HepG2 (cell line): ENCODE results near the gene MXD1. TPM values are rescaled to one million over a fixed set of nuclear protein-coding genes. Genes with fewer than 3 reads are reported as not detected.

Experiments
- CHD4 ChIP-seq: fragments of 200-600 bp; sonication (generic); IDR thresholded peaks from 2 replicates; pipeline ENCODE4 v1.7.0; 2017; ENCODE audit warnings: mild to moderate bottlenecking, low read length, borderline replicate concordance
- DZIP1 ChIP-seq: sonication (generic); formaldehyde crosslinking; IDR thresholded peaks from 2 replicates; pipeline ENCODE4 v1.5.0; 2020; ENCODE audit warnings: mild to moderate bottlenecking, missing genetic modification reagents
- GLMP ChIP-seq: sonication (generic); formaldehyde crosslinking; IDR thresholded peaks from 2 replicates; pipeline ENCODE4 v1.9.0; 2021; ENCODE audit warnings: missing genetic modification reagents, mild to moderate bottlenecking, borderline replicate concordance
- KLF12 ChIP-seq: sonication (generic); formaldehyde crosslinking; IDR thresholded peaks from 2 replicates; pipeline ENCODE4 v1.4.0; 2020; ENCODE audit warnings: missing genetic modification reagents, borderline replicate concordance
- KLF15 ChIP-seq: sonication (generic); formaldehyde crosslinking; IDR thresholded peaks from 2 replicates; pipeline ENCODE4 v1.8.1; 2023; ENCODE audit warnings: borderline replicate concordance, mild to moderate bottlenecking, inconsistent platforms, missing genetic modification reagents, mixed read lengths
- MAFF ChIP-seq: IDR thresholded peaks from 2 replicates; pipeline ENCODE4 v1.6.1; 2011; ENCODE audit warnings: low read depth, low read length, improper control_type of control experiment
- MED13 ChIP-seq: sonication (generic); formaldehyde crosslinking; IDR thresholded peaks from 2 replicates; pipeline ENCODE4 v1.5.0; 2020; ENCODE audit warnings: missing genetic modification reagents
- MLX ChIP-seq: IDR thresholded peaks from 2 replicates; pipeline ENCODE4 v1.6.1; 2016
- NFE2L1 ChIP-seq: sonication (generic); formaldehyde crosslinking; IDR thresholded peaks from 2 replicates; pipeline ENCODE4 v1.4.0; 2020; ENCODE audit warnings: missing genetic modification reagents, mild to moderate bottlenecking, borderline replicate concordance
- PREB ChIP-seq: sonication (generic); formaldehyde crosslinking; IDR thresholded peaks from 2 replicates; pipeline ENCODE4 v1.4.0; 2020; ENCODE audit warnings: missing genetic modification reagents
- RNF219 ChIP-seq: sonication (generic); formaldehyde crosslinking; IDR thresholded peaks from 2 replicates; pipeline ENCODE4 v1.5.0; 2020; ENCODE audit warnings: mild to moderate bottlenecking, missing genetic modification reagents
- SRSF1 ChIP-seq: fragments of 200-400 bp; formaldehyde crosslinking; optimal IDR thresholded peaks from 2 replicates; pipeline ENCODE3; 2017; ENCODE audit warnings: mild to moderate bottlenecking, low read depth, low read length, moderate library complexity
- TARDBP ChIP-seq: sonication (generic); formaldehyde crosslinking; IDR thresholded peaks from 2 replicates; pipeline ENCODE4 v1.8.0; 2022; ENCODE audit warnings: mild to moderate bottlenecking, missing genetic modification reagents
- THAP11 ChIP-seq: IDR thresholded peaks from 2 replicates; pipeline ENCODE4 v1.6.1; 2016; ENCODE audit warnings: missing biosample characterization, missing genetic modification reagents
- ZBTB39 ChIP-seq: sonication (generic); formaldehyde crosslinking; IDR thresholded peaks from 2 replicates; pipeline ENCODE4 v1.5.0; 2020; ENCODE audit warnings: missing genetic modification reagents
- ZFY ChIP-seq: sonication (generic); formaldehyde crosslinking; IDR thresholded peaks from 2 replicates; pipeline ENCODE4 v1.4.0; 2020; ENCODE audit warnings: missing genetic modification reagents
- ZNF383 ChIP-seq: sonication (generic); formaldehyde crosslinking; IDR thresholded peaks from 2 replicates; pipeline ENCODE4 v1.4.0; 2020; ENCODE audit warnings: missing genetic modification reagents, mild to moderate bottlenecking, borderline replicate concordance
- ZNF430 ChIP-seq: sonication (generic); formaldehyde crosslinking; IDR thresholded peaks from 2 replicates; pipeline ENCODE4 v1.9.0; 2021; ENCODE audit warnings: mild to moderate bottlenecking, missing genetic modification reagents
- polyA plus RNA-seq, 8 experiments: library from polyadenylated mRNA; depleted of rRNA in 3 of 8; stranded (reverse) in 7 of 8; unstranded in 1 of 8; fragments of >200 nt; fragmentation: Illumina TruSeq in 4 of 8; extraction: Trizol in 4 of 8; gene quantifications; 2 replicates each; pipeline versions ENCODE4 v1.2.1 to v1.2.3, GENCODE V29; 2011 to 2016; ENCODE audit warnings: low read depth in 4 of 8, missing spikeins in 1 of 8, mixed read lengths in 1 of 8; ENCODE audit not compliant: insufficient read depth in 1 of 8
- total RNA-seq, 5 experiments: library from RNA; depleted of rRNA; stranded (reverse); fragments of >200 nt; fragmentation: Illumina TruSeq; extraction: Trizol; gene quantifications; 2 replicates each; pipeline ENCODE4 v1.2.3, GENCODE V29; 2016; ENCODE audit warnings: low read depth in 1 of 5

Gene MXD1
- total and polyA plus RNA-seq, 2 of the 13 experiments (the other 11 are each of a cell fraction or from before 2014, with no cell fraction given): 6.4 to 14.9 TPM

GRCh38 chr2:69893684-69894551 is 21.0 kb upstream of the MXD1 start, which contains the start of gene SNRNP27 (continued):
- TF ChIP-seq RNF219 (CRISPR knock-in tag) (no peak), PREB (CRISPR knock-in tag) (0 out of 2 replicates have a peak, but pooled peaks have one; percentile 80), TARDBP (CRISPR knock-in tag) (peak; percentile 91), MED13 (peak; percentile 78), ZFY (CRISPR knock-in tag) (peak; percentile 97), CHD4 (no peak), ZBTB39 (peak; percentile 74), KLF15 (CRISPR knock-in tag) (peak; percentile 72; the same call in 1 of the 2 replicates), MLX (CRISPR knock-in tag) (peak; percentile 87), NFE2L1 (CRISPR knock-in tag) (no peak; the same call in 1 of the 2 replicates), SRSF1 (peak; percentile 57), THAP11 (peak; percentile 95), DZIP1 (CRISPR knock-in tag) (no peak), MAFF (no peak), KLF12 (CRISPR knock-in tag) (peak; percentile 90), GLMP (no peak), ZNF383 (CRISPR knock-in tag) (peak; percentile 40; the same call in 1 of the 2 replicates), ZNF430 (CRISPR knock-in tag) (peak; percentile 89)
